Measurements from ENCODE around the gene HBA1.
A peak's percentile ranks its signal among the peaks of the same experiment; 100 is the strongest.
"Not testable (repeated sequence)": the region's sequence is repeated elsewhere in the genome, so short reads cannot be mapped to it uniquely, and the experiment has no call there.

Gene HBA1

DNA sequence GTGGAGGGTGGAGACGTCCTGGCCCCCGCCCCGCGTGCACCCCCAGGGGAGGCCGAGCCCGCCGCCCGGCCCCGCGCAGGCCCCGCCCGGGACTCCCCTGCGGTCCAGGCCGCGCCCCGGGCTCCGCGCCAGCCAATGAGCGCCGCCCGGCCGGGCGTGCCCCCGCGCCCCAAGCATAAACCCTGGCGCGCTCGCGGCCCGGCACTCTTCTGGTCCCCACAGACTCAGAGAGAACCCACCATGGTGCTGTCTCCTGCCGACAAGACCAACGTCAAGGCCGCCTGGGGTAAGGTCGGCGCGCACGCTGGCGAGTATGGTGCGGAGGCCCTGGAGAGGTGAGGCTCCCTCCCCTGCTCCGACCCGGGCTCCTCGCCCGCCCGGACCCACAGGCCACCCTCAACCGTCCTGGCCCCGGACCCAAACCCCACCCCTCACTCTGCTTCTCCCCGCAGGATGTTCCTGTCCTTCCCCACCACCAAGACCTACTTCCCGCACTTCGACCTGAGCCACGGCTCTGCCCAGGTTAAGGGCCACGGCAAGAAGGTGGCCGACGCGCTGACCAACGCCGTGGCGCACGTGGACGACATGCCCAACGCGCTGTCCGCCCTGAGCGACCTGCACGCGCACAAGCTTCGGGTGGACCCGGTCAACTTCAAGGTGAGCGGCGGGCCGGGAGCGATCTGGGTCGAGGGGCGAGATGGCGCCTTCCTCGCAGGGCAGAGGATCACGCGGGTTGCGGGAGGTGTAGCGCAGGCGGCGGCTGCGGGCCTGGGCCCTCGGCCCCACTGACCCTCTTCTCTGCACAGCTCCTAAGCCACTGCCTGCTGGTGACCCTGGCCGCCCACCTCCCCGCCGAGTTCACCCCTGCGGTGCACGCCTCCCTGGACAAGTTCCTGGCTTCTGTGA is at the start of gene HBA1:
Gene HBA1, plus strand, starts transcription at position 204 of the 906 bp plus-strand sequence. Its CDS starts 37 bp downstream, at position 241.
- DNase-seq, result not testable (repeated sequence)

DNA sequence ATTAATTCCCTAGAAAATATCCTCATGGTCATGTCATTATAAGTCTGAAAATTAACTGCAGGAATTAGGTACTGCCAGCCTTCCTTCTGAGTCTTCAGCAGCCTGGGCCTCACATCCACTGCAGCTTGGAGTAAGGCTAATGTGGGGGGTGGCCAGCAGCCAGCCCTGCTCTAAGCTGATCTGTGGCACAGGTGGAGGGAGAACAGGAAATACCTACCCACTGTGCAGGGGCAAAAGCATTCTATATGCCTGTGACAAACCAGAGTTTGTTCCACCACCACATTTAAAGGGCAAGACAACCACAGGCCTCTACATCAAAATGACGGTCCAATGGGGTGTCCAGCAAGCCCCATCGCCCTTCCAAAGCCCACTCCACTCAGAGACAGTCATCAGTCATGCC is 47.4 kb upstream of the HBA1 start:
- no peak for DNase-seq

DNA sequence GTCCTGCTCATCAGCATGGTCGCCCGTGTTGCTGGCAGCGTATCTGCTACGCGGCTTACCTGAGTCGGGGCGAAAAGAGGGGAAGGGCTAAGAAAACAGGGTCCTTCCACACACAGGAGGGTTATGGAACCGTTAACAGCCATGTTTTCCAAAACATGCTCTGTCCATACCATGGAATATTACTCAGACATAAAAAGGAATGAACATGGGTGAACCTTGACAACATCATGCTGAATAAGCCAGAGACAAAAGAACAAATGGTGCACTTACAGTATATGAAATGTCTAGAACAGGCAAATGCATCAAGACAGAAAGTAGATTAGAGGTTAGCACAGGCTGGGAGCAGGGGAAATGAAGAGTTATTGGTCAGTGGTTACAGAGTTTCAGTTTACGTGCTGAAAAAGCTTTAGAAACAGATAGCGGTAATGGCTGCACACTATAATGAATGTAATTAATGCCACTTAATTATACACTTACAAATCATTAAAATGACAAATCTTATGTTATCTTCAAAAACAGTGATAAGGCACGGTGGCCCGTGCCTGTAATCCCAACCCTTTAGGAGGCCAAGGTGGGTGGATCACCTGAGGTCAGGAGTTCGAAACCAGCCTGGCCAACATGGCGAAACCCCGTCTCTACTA is 45.8 kb upstream of the HBA1 start:
- DNase-seq, result no peak

DNA sequence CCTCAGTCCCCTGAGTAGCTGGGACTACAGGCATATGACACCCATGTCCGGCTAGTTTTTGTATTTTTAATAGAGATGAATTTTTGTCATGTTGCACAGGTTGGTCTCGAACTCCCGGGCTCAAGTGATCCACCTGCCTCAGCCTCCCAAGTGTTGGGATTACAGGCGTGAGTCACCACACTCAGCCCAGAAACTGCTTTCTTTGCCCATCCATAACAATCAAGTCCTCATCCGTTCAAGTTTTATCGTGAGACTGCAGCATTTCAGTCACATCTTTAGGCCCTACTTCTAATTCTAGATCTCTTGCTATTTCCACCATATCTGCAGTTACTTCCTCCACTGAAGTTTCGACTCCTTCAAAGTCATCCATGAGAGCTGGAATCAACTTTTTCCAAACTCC is 44.4 kb upstream of the HBA1 start:
- DNase-seq, result no peak

DNA sequence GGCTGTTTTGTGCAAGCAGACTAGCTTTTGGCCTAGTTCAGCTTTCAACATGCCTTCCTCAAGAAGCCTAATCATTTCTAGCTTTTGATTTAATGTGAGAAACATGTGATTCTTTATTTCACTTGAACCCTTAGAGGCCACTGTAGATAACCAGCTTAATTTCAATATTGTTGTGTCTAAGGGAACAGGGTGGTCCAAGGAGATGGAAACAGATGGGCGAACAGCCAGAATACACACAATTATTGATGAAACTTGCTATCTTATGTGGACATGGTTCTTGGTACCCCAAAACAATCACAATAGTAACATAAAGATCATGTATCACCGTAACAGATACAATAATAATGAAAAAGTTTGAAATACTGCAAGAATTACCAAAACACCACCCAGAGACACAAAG is 42.8 kb upstream of the HBA1 start:
- no peak for DNase-seq

DNA sequence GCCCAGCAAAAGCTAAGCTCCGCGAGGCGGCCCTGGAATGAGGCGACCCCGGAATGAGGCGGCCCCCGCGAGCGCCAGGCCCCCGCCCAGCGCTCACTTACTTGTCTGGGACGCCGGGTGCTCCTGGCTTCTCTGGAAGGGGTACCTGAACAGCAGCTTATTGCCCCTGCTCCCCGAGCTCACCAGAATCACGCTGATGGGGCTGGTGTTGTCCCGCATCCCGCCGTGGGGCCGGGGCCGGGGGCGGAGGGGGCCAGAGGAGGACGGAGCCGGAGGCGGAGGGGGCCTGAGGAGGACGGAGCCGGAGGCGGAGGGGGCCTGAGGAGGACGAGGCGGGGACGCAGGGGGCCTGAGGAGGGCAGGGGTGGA is 38.4 kb upstream of the HBA1 start:
- DNase-seq, result peak; percentile 55

DNA sequence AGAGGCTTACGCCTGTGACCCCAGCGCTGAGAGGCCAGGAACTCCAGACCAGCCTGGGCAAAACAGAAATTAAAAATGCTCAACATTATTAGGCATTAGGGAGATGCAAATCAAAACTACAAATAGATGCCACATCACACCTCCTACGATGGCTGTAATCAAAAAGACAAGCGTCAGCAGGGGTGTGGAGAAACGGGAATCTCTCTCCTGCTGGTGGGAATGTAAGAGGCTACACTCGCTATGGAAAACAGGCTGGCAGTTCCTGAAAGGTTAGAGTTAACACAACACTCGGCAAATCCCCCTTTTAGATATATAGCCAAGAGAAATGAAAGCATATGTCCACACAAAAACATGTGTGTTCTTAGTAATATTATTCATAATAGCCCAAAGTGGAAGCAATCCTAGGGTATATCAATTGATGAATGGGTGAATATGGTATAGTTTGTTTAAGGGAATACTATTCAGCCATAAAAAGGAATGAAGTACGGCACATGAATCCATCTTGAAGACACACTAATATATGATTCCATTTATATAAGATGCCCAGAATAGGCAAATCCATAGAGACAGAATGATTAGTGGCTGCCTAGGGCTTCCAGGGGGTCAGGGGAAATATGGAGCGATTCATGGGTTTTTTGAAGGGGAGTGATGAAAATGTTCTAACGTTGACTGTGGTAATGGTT is 36.2 kb upstream of the HBA1 start:
- no peak for DNase-seq

DNA sequence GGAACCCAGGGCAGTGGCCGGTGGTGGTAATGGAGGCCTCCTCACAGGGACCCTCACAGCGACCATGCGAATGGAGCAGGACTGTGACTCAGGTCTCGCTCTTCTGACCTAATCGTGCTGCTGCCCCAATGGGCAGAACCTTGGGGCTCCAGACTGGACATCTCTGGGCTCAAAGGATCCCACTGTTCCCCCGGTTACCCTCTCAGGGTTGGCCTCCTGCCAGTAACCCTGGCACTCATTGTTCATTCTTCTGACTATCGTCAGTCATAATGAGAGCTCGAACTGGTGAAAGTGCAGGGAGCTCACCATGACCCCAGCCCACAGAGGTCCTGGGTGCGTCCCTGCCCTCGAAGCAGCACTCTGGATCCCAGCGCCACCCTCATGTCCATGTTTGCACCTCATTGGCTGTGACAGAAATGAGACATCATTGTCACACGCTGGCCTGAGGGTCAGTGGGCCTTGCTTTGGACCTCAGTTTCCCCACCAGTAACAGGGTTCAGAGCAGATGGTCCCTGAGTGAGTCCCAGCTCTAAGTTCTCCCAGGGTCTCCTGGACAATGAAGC is 34.0 kb upstream of the HBA1 start:
- DNase-seq, result no peak

DNA sequence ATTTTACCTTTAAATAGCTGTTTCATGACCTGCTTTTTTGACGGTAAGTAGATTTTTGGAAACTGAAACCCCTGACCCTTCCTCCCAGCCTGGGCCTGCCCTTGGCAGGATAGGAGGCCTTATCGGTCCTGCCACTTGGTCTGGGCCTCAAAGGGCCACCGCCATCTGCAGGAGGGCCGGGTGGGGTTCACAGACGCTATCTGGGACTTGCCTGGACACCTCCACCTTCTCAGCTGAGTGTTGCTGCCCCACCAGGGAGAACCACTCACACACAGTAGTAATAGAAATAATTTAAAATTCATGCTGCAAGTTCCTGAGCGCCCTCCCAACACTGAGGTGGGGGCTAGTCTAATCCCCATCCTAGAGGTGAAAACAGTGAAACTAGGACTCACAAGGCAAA is 33.4 kb upstream of the HBA1 start:
- no peak for DNase-seq

DNA sequence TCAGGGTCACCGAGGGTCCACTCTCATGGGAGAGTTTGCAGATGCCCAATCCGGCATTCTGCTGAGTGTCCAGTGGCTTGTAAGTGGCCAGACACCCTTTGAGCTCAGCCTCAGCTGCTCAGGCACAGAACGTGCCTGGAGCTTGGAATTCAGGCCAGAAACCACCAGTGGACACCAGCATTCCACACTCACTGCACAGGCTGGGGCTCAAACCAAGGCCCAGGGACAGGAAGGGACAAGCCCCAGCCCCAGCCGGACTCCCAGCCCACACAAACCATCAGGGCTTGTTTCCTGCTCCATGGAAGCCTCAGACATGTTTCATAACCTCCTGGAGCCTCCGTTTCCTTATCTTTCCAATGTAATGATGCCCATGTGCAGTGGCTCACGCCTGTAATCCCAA is 33.0 kb upstream of the HBA1 start:
- DNase-seq, result no peak

DNA sequence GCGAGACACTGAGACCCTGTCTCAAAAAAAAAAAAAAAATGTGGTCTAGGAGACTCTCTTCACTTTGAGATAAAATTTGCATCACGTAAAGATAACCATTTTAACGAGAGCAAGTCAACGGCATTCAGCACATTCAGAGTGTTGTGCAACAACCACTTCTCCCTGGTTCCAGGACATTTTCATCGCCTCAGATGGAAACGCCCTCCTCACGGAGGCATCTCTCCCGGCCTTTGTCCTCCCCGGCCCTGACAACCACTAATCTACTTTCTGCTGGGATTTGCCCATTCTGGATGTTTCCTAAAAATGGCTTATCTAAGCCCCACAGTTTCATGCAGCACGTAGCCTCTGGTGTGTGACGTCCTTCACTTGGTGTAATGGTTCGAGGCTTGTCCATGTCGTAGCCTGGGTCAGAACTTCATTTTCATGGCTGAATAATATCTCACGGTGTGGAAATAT is 31.7 kb upstream of the HBA1 start:
- DNase-seq, result no peak

DNA sequence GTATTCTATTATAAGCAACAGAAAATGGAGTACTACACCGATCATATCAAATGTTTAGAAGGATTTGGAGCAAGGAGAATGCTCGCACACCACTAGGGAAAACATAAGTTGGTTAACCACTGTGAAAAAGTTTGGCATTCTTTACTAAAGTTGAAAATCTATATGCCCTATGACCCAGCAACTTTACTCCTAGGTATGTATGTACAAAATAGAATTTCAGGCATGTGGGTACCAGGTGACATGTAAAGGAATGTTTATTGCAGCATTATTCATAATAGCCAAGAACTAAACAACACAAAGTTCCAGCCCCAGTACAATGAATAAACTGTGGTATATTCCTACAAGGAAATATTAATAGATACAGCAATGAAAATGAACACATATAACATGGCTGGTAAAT is 29.8 kb upstream of the HBA1 start:
- no peak for DNase-seq

DNA sequence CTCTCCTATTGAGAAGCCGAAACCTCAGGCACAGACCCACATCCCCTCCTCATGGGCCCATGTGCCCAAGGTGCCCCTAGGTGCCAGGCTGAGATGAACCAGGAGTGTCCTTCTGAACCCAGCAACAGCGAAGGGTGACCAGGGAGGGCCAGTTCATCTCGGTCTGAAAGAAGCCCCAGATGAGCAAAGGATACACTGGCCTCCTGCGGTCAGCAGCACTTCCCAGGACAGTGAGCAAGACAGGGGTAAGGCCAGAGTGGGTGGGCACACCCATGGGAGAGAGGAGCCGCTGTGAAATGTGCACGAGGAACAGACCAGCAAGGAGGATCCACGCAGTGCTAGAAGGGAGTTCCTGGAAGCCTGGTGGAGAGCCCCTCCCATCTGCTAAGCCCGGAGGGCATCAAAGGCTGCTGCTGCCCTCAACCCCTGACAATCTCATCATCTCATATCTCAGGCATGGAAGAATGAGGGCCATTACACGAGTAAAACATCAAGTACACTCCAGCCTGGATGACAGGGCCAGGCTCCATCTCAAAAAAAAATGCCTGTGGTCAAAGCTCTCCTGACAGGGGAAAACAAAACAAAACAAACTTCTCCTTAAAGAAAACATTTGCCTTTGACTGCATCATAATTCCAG is 27.3 kb upstream of the HBA1 start:
- DNase-seq, result no peak

DNA sequence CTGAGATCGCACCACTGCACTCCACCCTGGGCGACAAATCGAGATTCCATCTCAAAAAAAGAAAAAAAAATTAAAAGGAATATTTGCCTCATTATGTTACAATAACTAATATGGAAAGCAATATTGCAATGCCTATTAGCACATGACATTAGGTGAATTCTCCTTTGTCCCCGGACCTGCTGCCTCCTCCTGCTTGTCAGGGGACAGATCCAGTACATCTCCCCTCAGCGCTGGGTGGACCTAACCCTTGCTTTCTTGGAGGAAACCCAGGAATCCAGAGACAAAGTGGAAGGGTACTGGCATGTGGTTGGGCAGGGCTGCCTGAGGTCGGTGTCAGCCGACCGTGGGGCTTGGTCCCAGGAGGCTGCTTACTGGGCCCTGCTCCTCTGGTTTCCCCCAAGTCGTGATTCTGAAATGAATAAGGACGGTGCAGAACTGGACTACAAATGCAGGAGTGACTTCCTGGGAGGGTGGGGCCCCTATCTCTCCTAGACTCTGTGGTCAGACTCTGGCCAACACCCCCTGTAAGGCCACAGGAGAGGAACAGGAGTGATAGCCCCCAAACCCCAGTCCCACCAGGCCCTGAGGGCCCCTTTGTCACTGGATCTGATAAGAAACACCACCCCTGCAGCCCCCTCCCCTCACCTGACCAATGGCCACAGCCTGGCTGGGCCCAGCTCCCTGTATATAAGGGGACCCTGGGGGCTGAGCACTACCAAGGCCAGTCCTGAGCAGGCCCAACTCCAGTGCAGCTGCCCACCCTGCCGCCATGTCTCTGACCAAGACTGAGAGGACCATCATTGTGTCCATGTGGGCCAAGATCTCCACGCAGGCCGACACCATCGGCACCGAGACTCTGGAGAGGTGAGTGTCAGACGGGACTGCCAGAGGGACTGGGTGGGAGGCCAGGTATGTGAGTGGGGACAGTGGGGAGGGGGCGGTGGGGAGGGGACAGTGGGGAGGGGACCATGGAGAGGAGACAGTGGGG is 24.0 kb upstream of the HBA1 start, which contains the start of gene HBZ:
Gene HBZ, plus strand, starts transcription at position 504 of the 988 bp plus-strand sequence. Its CDS starts 266 bp downstream, at position 770.
- DNase-seq, result no peak

DNA sequence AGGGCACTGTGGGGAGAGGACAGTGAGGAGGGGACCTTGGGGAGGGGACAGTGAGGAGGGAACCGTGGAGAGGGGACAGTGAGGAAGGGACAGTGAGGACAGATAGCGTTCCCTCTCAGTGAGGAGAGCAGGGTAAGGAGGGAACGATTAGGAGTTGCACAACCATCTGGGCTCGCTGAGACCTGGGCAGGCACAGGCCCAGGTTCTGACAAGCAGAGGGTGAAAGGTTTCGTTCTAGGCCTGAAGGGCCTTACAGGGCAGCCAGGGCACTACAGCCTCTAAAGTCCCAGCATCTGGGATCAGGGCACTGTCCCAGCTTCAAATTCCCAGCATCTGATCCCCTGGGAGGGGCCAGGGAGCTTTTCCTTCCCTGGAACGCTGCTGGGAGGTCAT is 23.4 kb upstream of the HBA1 start:
- not testable (repeated sequence) for DNase-seq

DNA sequence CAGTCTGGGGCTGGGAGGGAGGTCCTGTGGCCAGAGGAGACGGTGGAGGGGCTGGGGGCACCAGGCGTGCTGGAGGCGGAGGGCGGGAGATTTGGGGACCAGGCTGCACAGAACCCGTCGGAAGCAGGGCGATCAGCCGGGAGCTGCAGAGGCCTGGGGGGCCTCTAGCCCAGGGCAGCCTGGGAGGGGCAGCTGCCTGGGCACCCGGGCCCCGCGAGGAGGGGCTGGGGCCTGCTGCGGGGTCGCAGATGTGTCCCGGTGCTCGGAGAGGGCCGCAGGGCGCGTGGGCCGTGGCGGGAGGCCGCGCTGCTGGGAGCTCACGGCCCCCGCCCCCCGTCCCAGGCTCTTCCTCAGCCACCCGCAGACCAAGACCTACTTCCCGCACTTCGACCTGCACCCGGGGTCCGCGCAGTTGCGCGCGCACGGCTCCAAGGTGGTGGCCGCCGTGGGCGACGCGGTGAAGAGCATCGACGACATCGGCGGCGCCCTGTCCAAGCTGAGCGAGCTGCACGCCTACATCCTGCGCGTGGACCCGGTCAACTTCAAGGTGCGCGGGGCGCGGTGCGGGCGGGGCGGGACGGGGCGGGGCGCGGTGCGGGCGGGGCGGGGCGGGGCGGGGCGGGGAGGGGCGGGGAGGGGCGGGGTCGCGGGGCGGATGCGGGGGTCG is 22.8 kb upstream of the HBA1 start:
- DNase-seq, result not testable (repeated sequence)

DNA sequence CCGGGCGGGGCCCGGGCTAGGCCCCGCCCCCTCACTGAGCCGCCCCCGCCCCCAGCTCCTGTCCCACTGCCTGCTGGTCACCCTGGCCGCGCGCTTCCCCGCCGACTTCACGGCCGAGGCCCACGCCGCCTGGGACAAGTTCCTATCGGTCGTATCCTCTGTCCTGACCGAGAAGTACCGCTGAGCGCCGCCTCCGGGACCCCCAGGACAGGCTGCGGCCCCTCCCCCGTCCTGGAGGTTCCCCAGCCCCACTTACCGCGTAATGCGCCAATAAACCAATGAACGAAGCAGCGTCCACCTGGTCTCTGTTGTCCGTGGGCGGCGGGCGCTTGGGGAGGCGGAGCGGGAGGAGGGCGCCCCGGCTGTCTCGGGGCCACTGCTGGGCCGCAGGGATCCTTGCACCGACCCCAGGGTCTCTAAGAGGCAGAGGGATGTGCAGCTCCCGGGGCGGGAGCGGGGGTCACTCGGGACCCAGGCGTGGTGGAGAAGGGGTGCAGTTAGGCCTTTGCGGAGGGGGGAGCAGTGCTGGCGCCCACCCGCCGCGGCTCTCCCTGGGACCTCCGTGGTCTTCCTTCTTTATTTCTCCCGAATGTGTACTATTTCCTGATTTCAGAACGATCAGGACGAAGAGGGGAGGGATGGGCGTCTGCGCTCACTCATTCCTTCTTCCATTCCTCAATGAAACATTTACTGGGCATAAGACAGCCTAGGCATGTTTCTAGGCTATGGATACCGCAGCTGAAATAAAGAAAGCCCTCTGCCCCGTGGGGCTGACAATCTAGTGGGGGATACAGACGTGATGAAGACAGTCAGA is 22.1 kb upstream of the HBA1 start:
- peak; percentile 50 for DNase-seq

DNA sequence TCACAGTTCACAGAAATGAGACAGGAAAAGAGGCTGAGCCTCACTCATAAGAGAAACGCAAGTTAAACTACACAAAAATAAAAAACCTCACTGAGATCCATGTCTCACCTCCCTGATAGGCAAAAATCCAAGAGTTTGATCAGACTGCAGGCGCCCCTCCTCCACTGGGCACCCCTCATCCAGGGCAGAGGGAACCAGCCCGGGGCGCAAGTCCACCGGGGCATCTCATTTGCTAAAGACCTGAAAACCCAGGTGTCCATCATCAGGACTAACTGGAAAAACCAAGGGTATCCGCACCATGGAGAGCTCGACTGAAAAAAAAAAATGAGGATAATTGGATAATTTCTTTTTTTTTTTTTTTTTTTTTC is 21.5 kb upstream of the HBA1 start:
- DNase-seq, result no peak

DNA sequence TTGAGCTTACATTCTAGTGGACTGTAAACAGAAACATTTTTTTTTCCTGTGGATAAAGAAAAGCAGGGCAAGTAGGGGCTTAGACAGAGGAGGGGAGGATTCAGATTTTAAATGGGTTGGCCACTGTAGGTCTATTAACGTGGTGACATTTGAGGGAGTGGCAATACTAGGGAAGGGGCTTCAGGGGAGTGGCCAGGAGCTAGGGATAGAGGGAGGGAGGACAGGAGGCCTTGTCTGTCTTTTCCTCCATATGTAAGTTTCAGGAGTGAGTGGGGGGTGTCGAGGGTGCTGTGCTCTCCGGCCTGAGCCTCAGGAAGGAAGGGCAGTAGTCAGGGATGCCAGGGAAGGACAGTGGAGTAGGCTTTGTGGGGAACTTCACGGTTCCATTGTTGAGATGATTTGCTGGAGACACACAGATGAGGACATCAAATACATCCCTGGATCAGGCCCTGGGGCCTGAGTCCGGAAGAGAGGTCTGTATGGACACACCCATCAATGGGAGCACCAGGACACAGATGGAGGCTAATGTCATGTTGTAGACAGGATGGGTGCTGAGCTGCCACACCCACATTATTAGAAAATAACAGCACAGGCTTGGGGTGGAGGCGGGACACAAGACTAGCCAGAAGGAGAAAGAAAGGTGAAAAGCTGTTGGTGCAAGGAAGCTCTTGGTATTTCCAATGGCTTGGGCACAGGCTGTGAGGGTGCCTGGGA is 17.2 kb upstream of the HBA1 start:
- DNase-seq, result no peak
